ENCODE measurements around the gene DDA1.

DDA1 gene

DNA sequence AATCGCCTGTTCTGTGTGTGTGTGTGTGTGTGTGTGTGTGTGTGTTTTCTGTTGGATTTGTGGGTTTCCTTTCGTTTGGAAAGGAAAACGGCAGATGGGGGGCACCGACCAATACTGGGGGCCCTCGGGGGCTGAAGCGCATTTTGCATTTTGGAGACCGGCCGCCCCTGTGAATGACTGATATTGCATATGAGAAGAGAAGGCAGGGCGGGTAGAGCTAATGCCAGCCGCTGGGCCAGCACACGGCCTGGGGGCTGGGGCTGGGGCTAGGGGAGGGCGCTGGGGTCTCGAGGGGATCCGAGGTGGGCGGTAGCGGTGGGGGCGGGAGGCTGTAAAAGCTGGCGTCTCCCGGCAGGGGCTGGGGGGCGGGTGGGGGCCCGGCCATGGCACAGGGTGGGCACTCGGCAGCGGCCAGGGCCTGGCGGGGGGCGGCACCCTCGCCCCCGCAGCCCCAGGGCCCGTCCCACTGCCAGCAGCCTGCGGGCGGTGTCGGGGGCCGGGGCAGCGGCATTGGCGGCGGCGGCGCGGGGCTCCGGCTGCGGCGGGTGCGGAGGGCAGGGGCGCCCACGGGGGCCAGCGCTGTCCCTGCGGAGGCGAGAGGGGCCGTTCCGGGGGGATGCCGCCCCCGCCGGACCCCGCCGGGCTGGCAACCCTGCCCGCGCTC, 14.1 kb downstream of the DDA1 start:
- H3K4me3 ChIP-seq (ENCODE audit: low read depth, low read length): peak overlapping the region; percentile 3
- TF ChIP-seq, protein P1, sequence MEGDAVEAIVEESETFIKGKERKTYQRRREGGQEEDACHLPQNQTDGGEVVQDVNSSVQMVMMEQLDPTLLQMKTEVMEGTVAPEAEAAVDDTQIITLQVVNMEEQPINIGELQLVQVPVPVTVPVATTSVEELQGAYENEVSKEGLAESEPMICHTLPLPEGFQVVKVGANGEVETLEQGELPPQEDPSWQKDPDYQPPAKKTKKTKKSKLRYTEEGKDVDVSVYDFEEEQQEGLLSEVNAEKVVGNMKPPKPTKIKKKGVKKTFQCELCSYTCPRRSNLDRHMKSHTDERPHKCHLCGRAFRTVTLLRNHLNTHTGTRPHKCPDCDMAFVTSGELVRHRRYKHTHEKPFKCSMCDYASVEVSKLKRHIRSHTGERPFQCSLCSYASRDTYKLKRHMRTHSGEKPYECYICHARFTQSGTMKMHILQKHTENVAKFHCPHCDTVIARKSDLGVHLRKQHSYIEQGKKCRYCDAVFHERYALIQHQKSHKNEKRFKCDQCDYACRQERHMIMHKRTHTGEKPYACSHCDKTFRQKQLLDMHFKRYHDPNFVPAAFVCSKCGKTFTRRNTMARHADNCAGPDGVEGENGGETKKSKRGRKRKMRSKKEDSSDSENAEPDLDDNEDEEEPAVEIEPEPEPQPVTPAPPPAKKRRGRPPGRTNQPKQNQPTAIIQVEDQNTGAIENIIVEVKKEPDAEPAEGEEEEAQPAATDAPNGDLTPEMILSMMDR (conservative IDR thresholded peaks at IDR 0.05; ENCODE audit: low read depth, low read length): no peak
- DNase-seq (ENCODE audit: low read depth): no peak

DNA sequence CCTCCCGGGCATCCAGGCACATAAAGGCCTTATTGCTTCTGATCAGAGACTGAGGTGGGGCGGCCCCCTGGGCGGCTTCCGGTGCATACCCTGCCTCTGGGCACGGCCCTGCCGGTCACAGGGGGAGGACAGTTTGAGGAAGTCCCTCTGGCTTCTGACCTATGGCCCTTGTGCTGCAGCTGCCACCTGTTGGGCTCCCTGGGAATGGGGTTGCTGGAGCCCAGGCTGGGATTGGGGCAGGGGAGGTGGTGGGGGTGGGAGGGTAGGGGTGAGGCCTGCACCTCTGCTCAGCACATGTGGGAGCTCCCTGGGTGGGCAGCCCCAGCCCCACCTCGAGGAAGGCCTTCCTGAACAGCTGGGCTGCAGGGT, 14.6 kb downstream of the DDA1 start:
- peak overlapping the region; percentile 3 for H3K4me3 ChIP-seq (ENCODE audit: low read depth, low read length)
- TF ChIP-seq, protein P1 (conservative IDR thresholded peaks at IDR 0.05; ENCODE audit: low read depth, low read length): no peak
- no peak for DNase-seq (ENCODE audit: low read depth)

DNA sequence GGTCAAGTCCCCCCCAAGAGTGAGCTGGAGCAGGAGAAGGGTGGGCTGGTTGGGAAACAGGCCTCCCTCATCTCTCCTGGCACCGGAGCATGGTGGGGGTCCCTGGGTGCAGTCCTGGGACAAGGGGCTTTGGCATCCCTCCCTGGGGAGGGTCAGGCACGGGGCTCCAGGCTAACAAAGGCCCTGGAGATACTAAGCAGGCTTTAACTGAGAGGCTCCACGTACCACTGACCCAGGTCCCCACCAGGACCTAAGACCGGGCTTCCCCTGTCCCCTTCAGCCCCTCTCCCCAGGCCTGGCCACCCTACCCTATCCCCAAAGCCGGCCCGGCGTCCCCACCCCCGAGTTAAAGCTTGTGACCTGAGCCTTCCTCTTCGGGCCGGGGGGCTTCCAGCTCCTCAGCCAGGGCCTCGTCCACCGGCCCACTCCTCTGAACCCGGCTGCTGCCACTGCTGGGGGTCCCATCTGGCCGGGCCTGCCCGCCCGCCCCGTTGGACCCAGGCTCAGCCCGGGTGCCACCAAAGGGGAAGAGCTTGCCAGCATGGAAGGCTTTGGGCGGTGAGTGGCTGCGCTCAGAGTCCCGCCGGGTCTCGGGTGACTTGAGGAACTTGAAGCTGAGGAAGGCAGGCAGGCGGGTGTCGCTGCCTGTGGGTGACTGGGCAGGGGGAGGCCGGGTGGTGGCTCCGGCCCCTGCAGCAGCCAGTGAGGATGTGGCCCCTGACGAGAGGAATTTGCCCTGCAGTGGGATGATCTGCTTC, 15.2 kb downstream of the DDA1 start:
- no peak overlapping the region for H3K4me3 ChIP-seq (ENCODE audit: low read depth, low read length)
- TF ChIP-seq, protein P1 (conservative IDR thresholded peaks at IDR 0.05; ENCODE audit: low read depth, low read length): no peak

DNA sequence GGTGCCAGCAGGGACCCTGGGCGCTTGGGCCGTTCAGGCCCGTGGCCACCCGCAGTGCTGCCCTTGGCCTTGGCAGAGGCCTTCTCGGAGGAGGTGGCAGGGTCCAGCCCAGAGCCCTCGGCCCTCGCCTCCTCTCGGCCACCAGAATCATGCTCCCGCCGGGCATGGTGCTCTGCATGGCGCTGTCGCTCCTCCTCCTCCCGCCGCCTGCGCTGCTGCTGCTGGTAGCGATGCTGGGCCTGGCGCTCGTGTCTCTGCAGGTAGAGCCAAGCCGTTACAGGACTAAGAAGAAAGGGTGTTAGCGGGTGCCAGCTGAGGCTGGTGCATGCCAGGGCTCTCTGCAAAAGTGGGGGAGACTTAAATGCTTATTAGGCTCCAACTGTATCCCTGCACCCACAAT, 15.8 kb downstream of the DDA1 start:
- TF ChIP-seq, protein P1 (conservative IDR thresholded peaks at IDR 0.05; ENCODE audit: low read depth, low read length): no peak
- no peak overlapping the region for H3K4me3 ChIP-seq (ENCODE audit: low read depth, low read length)
- no peak for DNase-seq (ENCODE audit: low read depth)

More for the DNA sequence above, 15.2 kb downstream of the DDA1 start:
- DNase-seq (ENCODE audit: low read depth): no peak

DNA sequence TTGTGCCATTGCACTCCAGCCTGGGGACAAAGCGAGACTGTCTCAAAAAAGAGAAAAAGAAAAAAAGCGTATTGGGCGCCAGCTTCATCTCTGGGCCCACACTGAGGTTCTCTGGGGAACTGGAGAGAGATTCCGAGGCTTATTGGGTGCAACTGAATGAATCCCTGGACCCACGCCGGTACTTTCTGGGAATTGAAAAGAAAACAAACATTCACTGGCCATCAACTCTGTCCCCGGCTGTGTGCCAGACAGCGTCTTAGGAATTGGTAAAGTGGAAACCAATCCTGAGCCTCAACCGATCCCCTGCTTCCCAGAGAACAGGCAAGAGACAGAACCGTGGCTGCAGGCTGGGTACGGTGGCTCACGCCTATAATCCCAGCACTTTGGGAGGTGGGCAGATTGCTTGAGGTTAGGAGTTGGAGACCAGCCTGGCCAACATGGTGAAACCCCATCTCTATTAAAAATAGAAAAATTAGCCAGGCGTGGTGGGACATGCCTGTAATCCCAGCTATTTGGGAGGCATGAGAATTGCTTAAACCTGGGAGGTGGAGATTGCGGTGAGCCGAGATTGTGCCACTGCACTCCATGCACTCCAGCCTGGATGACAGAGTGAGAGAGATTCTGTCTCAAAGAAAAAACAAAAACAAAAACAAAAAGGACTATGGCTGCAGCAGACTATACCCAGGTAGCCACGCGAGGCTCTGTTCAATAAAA, 16.7 kb downstream of the DDA1 start:
- DNase-seq (ENCODE audit: low read depth): no peak
- TF ChIP-seq, protein P1 (conservative IDR thresholded peaks at IDR 0.05; ENCODE audit: low read depth, low read length): no peak
- no peak overlapping the region for H3K4me3 ChIP-seq (ENCODE audit: low read depth, low read length)

DNA sequence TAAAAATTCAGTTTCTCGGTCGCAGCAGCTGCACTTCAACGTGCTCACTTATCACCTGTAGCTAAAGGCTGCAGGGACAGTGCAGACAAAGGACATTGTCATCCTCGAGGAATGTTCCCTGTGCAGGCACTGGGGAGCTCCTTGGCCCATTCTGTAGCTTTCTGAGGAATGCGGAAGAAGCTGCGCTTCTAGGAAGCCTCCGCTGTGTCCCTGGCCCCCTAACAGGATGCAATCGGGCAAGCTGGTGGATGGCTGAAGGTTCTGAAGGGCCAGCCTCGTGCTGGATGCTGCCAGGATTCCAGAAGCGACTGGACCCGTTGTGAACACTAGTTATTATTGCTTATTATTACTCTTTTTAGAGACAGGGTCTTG, 17.2 kb downstream of the DDA1 start:
- H3K4me3 ChIP-seq (ENCODE audit: low read depth, low read length): no peak overlapping the region
- DNase-seq (ENCODE audit: low read depth): no peak
- TF ChIP-seq, protein P1 (conservative IDR thresholded peaks at IDR 0.05; ENCODE audit: low read depth, low read length): no peak

Measured in choroid plexus epithelial cell (primary cell).